ENCODE measurements around the gene BMF. TPM values are rescaled to one million over a fixed set of nuclear protein-coding genes. Genes with fewer than 3 reads are reported as not detected.

The BMF gene
- total RNA-seq, 1 experiment from 2014 or later, result 0.32 TPM

DNA sequence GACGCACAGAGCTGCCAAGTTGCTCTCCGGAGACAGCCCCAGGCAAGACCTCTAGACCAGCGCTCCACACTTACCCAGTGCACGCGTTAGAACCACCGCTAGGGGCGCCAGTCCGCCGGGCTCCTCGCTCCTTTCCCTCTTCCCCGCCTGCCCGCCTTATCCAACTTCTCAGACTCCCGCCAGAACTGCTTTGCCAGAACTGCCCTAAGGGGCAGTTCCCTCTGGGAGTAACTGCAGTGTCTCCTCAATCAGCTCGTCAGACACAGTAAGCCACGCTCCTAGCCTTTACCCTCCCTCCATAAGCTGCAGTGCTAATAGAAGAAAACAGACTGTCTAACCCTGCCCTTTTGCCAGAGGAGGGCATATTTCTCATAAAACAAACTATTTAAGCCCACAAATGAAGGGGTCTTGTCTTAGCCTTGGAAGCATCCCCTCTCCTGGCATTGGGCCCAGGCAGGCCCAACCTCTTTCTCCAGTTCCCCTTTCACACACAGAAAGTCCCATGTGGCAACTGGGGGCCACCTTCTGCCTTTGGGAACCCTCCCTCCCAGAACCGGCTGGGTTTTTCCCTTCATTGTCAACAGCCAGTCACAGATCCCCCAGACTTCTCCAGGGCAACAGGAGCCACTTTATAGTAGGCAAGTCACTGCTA is 3.7 kb downstream of the BMF start:
- peak; percentile 75 for DNase-seq (ENCODE audit: extremely low read depth, low read depth)

DNA sequence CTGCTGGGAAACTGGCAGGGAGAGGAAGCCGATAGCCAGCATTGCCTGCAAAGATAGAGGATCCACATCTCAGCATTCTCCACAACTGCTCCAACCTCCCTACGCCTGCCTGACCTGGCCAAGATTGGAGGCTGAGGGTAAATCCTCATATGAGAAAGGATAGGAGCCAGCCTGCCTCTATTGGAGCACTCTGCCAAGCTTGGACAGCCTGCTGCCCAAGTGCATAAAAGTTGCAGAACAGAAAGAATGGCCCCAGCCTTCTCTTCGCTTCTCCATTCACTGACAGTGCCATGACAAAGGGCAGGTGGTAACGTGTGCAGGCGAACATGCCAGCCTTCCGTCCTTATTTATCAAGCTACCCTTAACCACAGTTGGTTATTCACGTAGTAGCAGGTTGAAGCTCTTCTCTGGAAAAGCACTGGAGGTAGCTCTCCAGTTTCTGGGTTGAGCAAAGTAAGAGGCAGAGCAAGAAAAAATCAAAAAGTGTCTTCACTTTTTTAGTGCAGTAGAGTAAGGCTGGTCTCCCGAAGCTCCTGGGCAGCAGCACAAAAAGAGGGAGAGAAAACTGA is 4.3 kb downstream of the BMF start:
- no peak for DNase-seq (ENCODE audit: extremely low read depth, low read depth)

DNA sequence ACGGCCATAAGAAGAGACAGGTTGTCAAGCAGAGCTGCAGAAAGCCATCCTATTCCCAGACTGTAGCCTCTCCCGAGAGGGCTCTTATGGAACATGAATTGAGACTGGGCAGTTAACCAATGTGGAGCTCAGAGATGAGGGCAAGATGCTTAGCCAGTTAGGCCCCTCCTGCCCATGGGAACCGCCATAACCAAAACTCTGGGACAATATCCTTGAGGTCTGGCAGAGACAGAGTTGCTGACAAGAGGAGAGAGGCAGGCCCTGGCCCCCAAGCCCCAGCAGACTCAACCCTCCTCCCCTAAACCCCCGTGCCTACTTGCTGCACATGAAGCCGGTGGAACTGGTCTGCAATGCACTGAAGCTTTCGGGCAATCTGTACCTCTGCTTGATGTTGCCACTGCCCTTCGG is 4.8 kb downstream of the BMF start:
- no peak for DNase-seq (ENCODE audit: extremely low read depth, low read depth)

GRCh38 chr15:40102897-40103858 is 5.5 kb downstream of the BMF start:
- DNase-seq (ENCODE audit: extremely low read depth, low read depth), result peak; percentile 23

- DNase-seq (ENCODE audit: extremely low read depth, low read depth), result no peak
Measured at GRCh38 chr15:40100947-40101905, 7.5 kb downstream of the BMF start.

- DNase-seq (ENCODE audit: extremely low read depth, low read depth), result no peak
Measured at GRCh38 chr15:40100123-40100946, 8.3 kb downstream of the BMF start.

- DNase-seq (ENCODE audit: extremely low read depth, low read depth), result peak; percentile 60
Measured at GRCh38 chr15:40098489-40099261, 10.0 kb downstream of the BMF start.

DNA sequence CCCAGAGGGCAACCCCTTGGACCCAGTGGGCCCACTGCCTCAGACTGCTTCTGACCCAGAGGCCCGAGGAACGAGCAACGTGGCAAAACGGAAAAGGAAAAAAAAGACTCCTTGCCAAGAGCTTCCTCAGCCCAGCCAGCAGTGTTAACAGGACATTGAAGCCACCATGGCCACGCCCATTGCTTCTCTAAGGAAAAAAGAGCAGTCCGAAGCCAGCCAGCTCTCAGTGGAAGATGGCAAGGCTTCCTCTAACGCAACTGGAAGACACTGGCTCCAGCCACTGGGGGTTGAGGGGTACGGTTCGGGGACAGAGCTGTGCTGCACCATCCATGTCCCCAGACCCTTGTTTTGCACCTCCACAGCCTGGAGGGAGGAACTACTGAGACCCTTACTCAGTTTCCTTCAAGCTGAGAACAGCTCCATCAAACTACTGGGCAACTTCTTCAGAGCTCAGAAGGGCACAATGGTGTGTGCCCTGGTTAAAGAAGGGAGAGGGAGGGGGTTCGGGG is 10.7 kb downstream of the BMF start:
- DNase-seq (ENCODE audit: extremely low read depth, low read depth), result no peak

DNA sequence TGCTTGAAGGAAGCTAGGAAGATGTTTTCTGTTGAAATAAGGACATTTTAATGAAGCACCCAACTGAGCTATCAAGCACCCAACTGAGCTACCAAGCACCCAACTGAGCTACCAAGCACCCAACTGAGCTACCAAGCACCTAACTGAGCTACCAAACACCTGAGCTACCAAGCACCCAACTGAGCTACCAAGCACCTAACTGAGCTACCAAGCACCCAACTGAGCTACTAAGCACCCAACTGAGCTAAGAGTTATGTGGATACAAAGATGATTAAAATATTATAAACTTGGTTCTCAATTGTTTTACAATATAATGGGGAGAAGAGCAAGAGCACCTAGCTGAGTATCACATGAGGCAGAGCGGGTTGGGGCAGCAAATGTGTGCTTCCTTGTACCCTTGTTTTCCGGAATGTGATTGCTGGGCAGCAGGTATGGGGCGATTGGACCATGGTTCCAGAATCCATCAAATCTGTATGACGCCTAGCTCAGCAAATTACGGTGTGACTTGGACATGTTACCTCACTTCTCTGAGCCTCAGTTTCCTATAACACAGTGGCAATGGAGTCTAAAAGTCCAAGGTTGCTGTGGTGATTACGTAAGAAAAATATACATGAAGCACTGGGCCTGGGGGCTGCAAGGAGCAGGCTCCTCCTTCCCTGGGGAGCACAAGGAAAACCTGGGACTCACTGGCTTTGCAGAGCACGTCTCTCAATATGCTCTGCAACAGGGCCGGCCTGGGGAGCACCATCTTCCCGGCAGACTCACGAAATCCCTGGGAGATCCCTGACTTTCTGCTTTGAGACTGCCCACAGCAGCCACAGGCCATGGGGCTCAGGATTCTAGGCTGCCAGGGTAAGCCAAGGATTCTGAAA is 11.3 kb downstream of the BMF start:
- no peak for DNase-seq (ENCODE audit: extremely low read depth, low read depth)

- DNase-seq (ENCODE audit: extremely low read depth, low read depth), result no peak
Measured at GRCh38 chr15:40096094-40096891, 12.4 kb downstream of the BMF start.

GRCh38 chr15:40095371-40096093 is 13.1 kb downstream of the BMF start:
- DNase-seq (ENCODE audit: extremely low read depth, low read depth), result no peak

GRCh38 chr15:40094156-40094555 is 14.5 kb downstream of the BMF start:
- no peak for DNase-seq (ENCODE audit: extremely low read depth, low read depth)

- DNase-seq (ENCODE audit: extremely low read depth, low read depth), result no peak
Measured at GRCh38 chr15:40092979-40093869, 15.5 kb downstream of the BMF start.

GRCh38 chr15:40092256-40092978 is 16.3 kb downstream of the BMF start:
- no peak for DNase-seq (ENCODE audit: extremely low read depth, low read depth)
